ENCODE results near the gene RDH5. TPM values are rescaled to one million over a fixed set of nuclear protein-coding genes. Genes with fewer than 3 reads are reported as not detected.

The RDH5 gene
- total RNA-seq (2021) (3.0 to 5.8 TPM (median 3.5 TPM) in 3 replicates), Bru-seq, nascent RNA (percentile 70 among the genes with signal in this experiment)
- long read RNA-seq, experiment 1, result 0 reads
- long read RNA-seq, experiment 2, partial matches to known transcripts, result 0 of 2 reads
- long read RNA-seq, experiment 2, other reads (novel, unspliced or antisense), result 2 of 2 reads
- long read RNA-seq, experiment 3, result 0 reads

- DNase-seq (ENCODE audit: low spot score), result no peak
- Mint-ChIP-seq H3K9me3 (no peaks in the 10 kb centered on the region), H3K27ac (peak within 1 kb of the TSS; percentile 36; the same call in 1 of the 2 replicates), H3K36me3 (peaks cover 6% of the 10 kb centered on the region; the same call in 1 of the 2 replicates), H3K4me3 (no peak within 1 kb of the TSS), H3K4me1 (peaks cover 39% of the 10 kb centered on the region), H3K27me3 (ENCODE audit: low read depth) (0 out of 2 replicates have a peak, but pooled peaks cover 3% of the 10 kb centered on the region)
- no peak for ATAC-seq
- CTCF ChIA-PET, result interaction anchor here (0.9 to 10.8 kb wide), 12 partner anchors 10 to 220 kb away, joined by 3 to 160 read pairs (median 6); partner anchors contain the start of genes CD63, DGKA and ITGA7
- POLR2A ChIA-PET, result interaction anchor here (1.4 kb wide), 1 partner anchor 9 kb away, joined by 6 read pairs; the partner anchor contains the start of gene CD63
- TF ChIP-seq ARID4B (CRISPR knock-in tag; IDR thresholded peaks at IDR 0.05; ENCODE audit: borderline replicate concordance) (no peak), PREB (CRISPR knock-in tag; IDR thresholded peaks at IDR 0.05; ENCODE audit: borderline replicate concordance) (no peak), NFATC4 (CRISPR knock-in tag; IDR thresholded peaks at IDR 0.05) (no peak), TP53 (CRISPR knock-in tag; IDR thresholded peaks at IDR 0.05) (no peak), TEAD1 (CRISPR knock-in tag; IDR thresholded peaks at IDR 0.05) (no peak), ZNF512 (CRISPR knock-in tag; IDR thresholded peaks at IDR 0.05; ENCODE audit: borderline replicate concordance) (no peak), ZNF121 (CRISPR knock-in tag; IDR thresholded peaks at IDR 0.05) (no peak), SMAD3 (CRISPR knock-in tag; IDR thresholded peaks at IDR 0.05; ENCODE audit: borderline replicate concordance) (no peak), NR2C2 (CRISPR knock-in tag; IDR thresholded peaks at IDR 0.05) (no peak), STAT6 (CRISPR knock-in tag; conservative IDR thresholded peaks at IDR 0.05; ENCODE audit: low read depth) (no peak), AFF4 (CRISPR knock-in tag; IDR thresholded peaks at IDR 0.05; ENCODE audit: borderline replicate concordance) (no peak), SOX15 (CRISPR knock-in tag; IDR thresholded peaks at IDR 0.05) (no peak), ZNF416 (CRISPR knock-in tag; IDR thresholded peaks at IDR 0.05) (no peak), ZBTB21 (CRISPR knock-in tag; IDR thresholded peaks at IDR 0.05; ENCODE audit: borderline replicate concordance) (no peak), MLX (CRISPR knock-in tag; IDR thresholded peaks at IDR 0.05) (no peak), ZMAT4 (CRISPR knock-in tag; IDR thresholded peaks at IDR 0.05) (no peak), ZNF281 (CRISPR knock-in tag; IDR thresholded peaks at IDR 0.05) (no peak)
Measured at GRCh38 chr12:55720071-55720564, at the start of gene RDH5. RDH5 (plus strand) TSS chr12:55720393; CDS start chr12:55721185, 792 bp downstream.

All from WTC11 (cell line).